ENCODE results near the gene ARHGAP6.
"Not testable (repeated sequence)": the region's sequence is repeated elsewhere in the genome, so short reads cannot be mapped to it uniquely, and the experiment has no call there.

ARHGAP6 gene

GRCh38 chrX:11239230-11239629 is 426.5 kb downstream of the ARHGAP6 start:
- DNase-seq (ENCODE audit: low read depth in 2 of 2), result no peak

DNA sequence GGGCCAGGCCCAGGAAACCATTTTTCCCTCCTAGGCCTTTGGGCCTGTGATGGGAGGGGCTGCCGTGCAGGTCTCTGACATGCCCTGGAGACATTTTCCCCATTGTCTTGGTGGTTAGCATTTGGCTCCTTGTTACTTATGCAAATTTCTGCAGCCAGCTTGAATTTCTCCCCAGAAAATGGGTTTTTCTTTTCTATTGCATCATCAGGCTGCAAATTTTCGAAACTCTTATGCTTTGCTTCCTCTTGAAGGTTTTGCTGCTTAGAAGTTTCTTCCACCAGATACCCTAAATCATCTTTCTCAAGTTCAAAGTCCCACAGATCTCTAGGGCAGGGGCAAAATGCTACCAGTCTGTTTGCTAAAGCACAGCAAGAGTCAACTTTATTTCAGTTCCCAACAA is 430.3 kb downstream of the ARHGAP6 start:
- DNase-seq (ENCODE audit: low read depth in 2 of 2), result not testable (repeated sequence)

GRCh38 chrX:11215191-11215921 is 450.4 kb downstream of the ARHGAP6 start:
- no peak for DNase-seq (ENCODE audit: low read depth in 2 of 2)

DNA sequence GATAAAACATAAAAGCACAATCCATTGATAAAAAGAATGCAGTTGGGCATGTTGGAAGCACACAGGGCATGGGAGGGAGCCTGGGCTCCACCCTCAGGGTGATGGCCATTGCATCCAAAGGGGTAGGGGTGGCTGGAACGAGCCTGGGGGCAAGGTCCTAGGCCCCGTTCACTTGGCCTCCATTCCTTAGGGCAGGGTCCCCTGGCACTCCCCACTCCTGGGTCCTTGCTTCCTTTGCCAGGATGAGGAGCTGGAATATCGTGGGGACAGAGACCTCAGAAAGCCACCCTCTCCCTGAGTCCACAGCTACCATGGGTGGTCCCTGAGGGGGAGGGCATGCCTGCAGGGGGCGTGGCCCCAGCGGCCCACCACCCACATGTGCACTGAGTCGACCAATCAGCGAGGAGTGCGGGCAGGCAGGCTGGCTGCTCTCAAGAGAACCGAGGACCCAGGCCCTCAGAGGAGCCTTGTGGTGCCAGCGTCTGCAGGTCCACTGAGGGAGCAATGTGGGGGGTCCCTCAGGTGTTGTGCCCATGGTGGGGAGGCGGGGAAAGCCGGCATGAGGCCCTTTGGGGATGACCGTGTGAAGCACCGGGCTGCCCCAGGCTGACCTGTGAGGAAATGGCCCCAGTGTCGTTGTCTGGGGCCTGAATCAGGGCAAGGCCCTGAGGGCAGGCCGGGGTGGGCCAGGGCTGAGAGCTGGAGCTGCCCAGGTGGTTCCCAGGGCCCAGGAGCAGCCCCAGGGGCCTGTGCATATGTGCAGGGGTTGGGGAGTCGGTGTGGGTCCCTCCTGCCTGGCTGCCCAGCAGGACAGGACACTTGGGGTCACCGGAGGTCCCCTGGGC is 451.2 kb downstream of the ARHGAP6 start:
- no peak for DNase-seq (ENCODE audit: low read depth in 2 of 2)

- DNase-seq (ENCODE audit: low read depth in 2 of 2), result no peak
These were observed 453.0 kb downstream of the ARHGAP6 start for GRCh38 chrX:11212741-11213140.

GRCh38 chrX:11210415-11210801 is 455.3 kb downstream of the ARHGAP6 start:
- no peak for DNase-seq (ENCODE audit: low read depth in 2 of 2)

- DNase-seq (ENCODE audit: low read depth in 2 of 2), result no peak
These were observed 455.8 kb downstream of the ARHGAP6 start for GRCh38 chrX:11209798-11210414.

DNA sequence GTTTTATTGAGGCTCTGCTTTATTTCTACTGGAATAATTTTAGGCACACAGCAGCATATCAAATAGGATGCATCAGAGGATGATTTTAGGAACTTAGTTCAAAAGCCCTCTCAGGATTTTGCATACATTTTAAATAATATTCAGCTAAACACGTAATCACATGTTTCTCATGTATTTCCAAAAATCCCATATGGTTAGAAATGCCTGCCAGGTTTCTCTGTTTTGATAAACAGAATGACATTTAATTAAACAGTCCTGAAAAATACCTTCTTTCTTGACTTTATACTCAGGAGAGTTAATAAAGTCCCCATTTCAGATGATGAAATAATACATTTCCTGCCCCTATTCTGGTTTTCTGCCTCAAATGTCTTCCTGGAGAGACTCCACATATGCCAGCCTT is 459.0 kb downstream of the ARHGAP6 start:
- no peak for DNase-seq (ENCODE audit: low read depth in 2 of 2)

DNA sequence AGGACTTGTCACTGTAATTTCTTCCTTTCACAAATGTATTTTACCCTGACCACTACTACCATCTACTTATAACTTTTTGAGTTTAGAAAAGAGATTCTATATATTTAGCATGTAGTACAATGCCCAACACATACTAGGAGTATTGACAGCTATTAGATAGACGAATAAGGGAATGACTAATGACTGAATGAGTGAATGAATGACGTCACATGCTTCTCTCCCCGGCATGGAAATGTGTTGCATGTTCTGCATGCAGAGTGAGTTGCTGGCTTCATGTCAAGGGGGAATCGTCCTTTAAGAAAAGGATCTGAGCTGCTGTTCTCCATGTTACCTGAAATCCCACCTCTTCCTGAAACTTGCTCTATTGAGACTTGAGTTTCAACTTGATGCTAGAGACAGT is 459.9 kb downstream of the ARHGAP6 start:
- no peak for DNase-seq (ENCODE audit: low read depth in 2 of 2)

- no peak for DNase-seq (ENCODE audit: low read depth in 2 of 2)
These were observed 468.0 kb downstream of the ARHGAP6 start for GRCh38 chrX:11197671-11198070.

DNA sequence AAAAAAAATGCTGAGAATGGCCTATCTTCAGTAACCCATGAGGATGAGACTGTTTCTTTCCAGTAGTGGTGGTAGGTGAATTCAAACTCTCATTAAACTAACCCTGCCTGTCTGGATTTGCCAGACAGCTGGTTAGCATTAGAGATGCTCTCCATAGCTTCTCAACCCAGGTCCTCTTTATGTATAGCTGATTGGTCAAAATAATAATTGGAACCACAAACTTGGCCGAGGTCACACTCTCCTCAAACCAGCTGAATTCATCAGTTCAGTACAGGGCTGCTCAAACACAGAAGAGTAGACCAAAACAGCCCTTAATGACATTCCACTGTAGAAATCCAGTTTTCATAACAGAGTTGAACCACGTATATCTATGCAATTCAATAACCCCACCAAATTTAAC is 469.2 kb downstream of the ARHGAP6 start:
- DNase-seq (ENCODE audit: low read depth in 2 of 2), result no peak

GRCh38 chrX:11193035-11193469 is 472.7 kb downstream of the ARHGAP6 start:
- no peak for DNase-seq (ENCODE audit: low read depth in 2 of 2)

DNA sequence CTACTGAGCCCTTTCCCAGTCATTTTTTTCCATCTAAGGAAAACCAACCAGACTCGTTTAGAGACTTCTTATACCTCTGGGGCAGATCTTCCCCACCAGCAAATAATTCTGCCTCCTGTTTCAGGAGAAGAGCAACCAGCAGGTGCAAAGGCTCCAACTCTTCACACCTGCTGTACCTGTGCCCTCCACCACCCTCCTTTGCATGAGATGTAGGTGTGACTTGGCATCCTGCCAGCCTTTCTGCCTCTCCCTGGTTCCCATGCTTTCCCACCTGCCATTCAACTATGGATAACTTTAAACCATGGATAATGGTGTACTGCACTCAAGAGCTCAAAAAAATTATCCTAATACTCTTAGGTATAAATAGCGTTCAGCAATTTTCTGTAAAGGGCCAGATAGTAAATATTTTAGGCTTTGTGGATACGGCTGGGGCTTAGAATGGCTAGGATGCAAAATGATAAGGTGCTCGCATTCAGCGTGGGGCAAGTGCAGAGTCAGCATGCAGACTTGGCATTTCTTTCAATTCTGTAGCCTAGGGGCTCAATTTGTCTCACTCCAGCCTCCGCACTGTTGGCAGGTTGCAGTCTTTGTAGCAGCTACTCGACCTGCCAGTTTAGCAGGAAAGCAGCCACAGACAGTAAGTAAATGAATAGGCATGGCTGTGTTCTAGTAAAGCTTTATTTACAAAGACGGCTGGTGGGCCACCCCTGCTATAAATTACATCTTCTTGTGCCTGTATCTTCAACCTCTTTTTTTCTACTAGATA is 474.8 kb downstream of the ARHGAP6 start:
- no peak for DNase-seq (ENCODE audit: low read depth in 2 of 2)

DNA sequence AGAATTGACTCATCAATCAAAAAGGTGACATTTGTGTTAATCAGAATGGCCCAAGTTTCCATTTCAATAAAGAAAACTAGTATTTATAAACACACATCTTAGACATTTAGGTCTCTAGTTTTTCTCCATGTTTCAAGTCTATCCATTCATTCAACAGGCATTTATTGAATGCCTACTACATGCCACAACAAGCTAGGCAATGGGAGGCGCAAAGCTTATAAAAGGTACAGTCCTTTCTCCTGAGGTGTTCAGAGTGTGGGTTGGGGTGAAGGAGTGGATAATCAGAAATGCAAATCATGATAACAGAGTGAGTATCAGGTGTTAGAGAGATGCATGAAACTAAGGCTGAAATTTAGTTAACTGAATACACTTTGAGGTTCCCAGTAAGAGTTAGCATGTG is 476.6 kb downstream of the ARHGAP6 start:
- DNase-seq (ENCODE audit: low read depth in 2 of 2), result no peak

- no peak for DNase-seq (ENCODE audit: low read depth in 2 of 2)
These were observed 477.1 kb downstream of the ARHGAP6 start for GRCh38 chrX:11188664-11189063.

GRCh38 chrX:11187001-11187400 is 478.7 kb downstream of the ARHGAP6 start:
- DNase-seq (ENCODE audit: low read depth in 2 of 2), result no peak

DNA sequence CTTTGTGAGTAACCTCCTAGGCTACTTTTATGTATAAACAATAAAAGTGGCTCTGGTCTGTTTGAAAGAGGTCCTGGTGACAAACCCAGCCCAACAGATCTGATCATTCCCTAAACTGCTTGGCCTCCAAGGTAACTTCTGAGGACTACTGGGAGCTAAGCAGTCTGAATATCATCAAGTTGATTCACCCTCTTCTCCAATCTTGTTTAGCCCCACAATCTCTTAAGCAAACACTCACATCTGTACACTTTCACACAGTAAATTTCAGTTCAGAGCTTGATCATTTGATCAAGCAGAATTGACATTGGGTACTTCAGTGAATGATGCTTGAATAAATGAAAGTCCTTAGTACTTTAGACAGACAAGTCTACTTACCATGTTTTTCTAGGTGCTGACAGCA is 479.9 kb downstream of the ARHGAP6 start:
- DNase-seq (ENCODE audit: low read depth in 2 of 2), result no peak

GRCh38 chrX:11180571-11180970 is 485.1 kb downstream of the ARHGAP6 start:
- DNase-seq (ENCODE audit: low read depth in 2 of 2), result no peak

- DNase-seq (ENCODE audit: low read depth in 2 of 2), result no peak
These were observed 493.3 kb downstream of the ARHGAP6 start for GRCh38 chrX:11172415-11172814.

- no peak for DNase-seq (ENCODE audit: low read depth in 2 of 2)
These were observed 493.8 kb downstream of the ARHGAP6 start for GRCh38 chrX:11171956-11172355.

DNA sequence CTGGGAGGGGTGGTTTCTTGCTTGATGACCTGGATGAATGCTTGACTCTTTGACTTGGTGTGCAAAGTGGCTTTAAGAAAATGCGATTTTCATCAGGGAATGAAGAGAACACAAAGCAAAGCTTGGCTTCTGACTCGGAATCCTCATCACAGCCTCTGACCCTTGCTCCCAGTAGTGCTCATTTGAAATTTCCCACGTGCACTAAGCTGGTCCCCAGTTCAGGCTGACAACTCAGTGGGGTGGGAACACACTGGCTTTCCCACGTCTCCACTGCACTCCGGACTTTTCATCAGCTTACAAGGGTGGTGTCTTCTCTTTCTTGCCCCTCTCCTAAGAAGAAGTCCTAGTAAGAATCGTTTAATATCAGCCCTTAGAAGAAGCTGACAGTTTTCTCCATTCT is 501.3 kb downstream of the ARHGAP6 start:
- DNase-seq (ENCODE audit: low read depth in 2 of 2), result no peak

GRCh38 chrX:11159149-11159548 is 506.6 kb downstream of the ARHGAP6 start:
- DNase-seq (ENCODE audit: low read depth in 2 of 2), result no peak

All from stimulated activated CD8-positive, alpha-beta memory T cell treated with anti-CD3 and anti-CD28 coated beads, Interleukin-15, amount 100 ng/mL, for 48 hours (primary cell).